DND-41 (cell line): ENCODE measurements around the gene EIF4E1B.

Experiments used
- EZH2 ChIP-seq: IDR thresholded peaks from 3 replicates; pipeline ENCODE4 v1.6.1; 2012; ENCODE audit warnings: borderline replicate concordance, low read depth, mild to moderate bottlenecking, moderate library complexity, low read length, inconsistent platforms; ENCODE audit not compliant: severe bottlenecking
- TF ChIP-seq, protein P1 (sequence below): IDR thresholded peaks from 2 replicates; pipeline ENCODE4 v1.5.1; 2012; ENCODE audit warnings: borderline replicate concordance, low read length, moderate library complexity, mild to moderate bottlenecking; ENCODE audit not compliant: poor library complexity, severe bottlenecking; ENCODE audit errors: extremely low read depth

DNA sequence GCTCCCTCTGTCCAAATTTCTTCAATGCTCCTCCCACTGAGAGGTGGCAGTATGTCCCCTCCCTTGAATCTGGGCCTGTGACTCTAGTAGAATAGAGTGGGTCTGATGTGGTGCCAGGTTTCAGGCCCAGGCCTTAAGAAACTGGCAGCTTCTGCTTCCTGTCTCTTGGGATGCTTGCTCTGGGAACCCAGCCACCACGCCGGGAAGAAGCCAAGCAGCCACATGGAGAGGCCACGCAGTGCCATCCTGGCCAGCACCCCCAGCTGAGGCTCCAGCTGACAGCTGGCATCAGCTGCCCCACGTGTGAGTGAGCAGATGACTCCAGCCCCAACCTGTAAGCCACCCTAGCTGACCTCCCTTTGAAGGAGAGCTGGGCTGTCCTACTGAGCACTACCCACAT is 9.5 kb downstream of the EIF4E1B start:
- TF ChIP-seq EZH2: no peak
- TF ChIP-seq, protein P1, sequence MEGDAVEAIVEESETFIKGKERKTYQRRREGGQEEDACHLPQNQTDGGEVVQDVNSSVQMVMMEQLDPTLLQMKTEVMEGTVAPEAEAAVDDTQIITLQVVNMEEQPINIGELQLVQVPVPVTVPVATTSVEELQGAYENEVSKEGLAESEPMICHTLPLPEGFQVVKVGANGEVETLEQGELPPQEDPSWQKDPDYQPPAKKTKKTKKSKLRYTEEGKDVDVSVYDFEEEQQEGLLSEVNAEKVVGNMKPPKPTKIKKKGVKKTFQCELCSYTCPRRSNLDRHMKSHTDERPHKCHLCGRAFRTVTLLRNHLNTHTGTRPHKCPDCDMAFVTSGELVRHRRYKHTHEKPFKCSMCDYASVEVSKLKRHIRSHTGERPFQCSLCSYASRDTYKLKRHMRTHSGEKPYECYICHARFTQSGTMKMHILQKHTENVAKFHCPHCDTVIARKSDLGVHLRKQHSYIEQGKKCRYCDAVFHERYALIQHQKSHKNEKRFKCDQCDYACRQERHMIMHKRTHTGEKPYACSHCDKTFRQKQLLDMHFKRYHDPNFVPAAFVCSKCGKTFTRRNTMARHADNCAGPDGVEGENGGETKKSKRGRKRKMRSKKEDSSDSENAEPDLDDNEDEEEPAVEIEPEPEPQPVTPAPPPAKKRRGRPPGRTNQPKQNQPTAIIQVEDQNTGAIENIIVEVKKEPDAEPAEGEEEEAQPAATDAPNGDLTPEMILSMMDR: no peak
